ENCODE results near the gene CCDC192.
A peak's percentile ranks its signal among the peaks of the same experiment; 100 is the strongest.

The CCDC192 gene

GRCh38 chr5:127801751-127802476 is 98.7 kb downstream of the CCDC192 start:
- DNase-seq (ENCODE audit: low read depth): peak; percentile 54
- no peak for TF ChIP-seq CTCF (conservative IDR thresholded peaks at IDR 0.05; ENCODE audit: low read length)

GRCh38 chr5:127802477-127802865 is 99.3 kb downstream of the CCDC192 start:
- no peak for TF ChIP-seq CTCF (conservative IDR thresholded peaks at IDR 0.05; ENCODE audit: low read length)
- DNase-seq (ENCODE audit: low read depth): peak; percentile 13
- H3K4me3 ChIP-seq (ENCODE audit: low read length): no peak overlapping the region

More at GRCh38 chr5:127801751-127802476, 98.7 kb downstream of the CCDC192 start:
- no peak overlapping the region for H3K4me3 ChIP-seq (ENCODE audit: low read length)

- no peak overlapping the region for H3K4me3 ChIP-seq (ENCODE audit: low read length)
- DNase-seq (ENCODE audit: low read depth): peak; percentile 39
- no peak for TF ChIP-seq CTCF (conservative IDR thresholded peaks at IDR 0.05; ENCODE audit: low read length)
Measured at GRCh38 chr5:127804886-127805426, 101.8 kb downstream of the CCDC192 start.

- no peak for DNase-seq (ENCODE audit: low read depth)
- TF ChIP-seq CTCF (conservative IDR thresholded peaks at IDR 0.05; ENCODE audit: low read length): no peak
Measured at GRCh38 chr5:127805448-127805847, 102.3 kb downstream of the CCDC192 start.

GRCh38 chr5:127806776-127807175 is 103.6 kb downstream of the CCDC192 start:
- no peak for DNase-seq (ENCODE audit: low read depth)
- no peak overlapping the region for H3K4me3 ChIP-seq (ENCODE audit: low read length)
- TF ChIP-seq CTCF (conservative IDR thresholded peaks at IDR 0.05; ENCODE audit: low read length): no peak

More at GRCh38 chr5:127805448-127805847, 102.3 kb downstream of the CCDC192 start:
- H3K4me3 ChIP-seq (ENCODE audit: low read length): no peak overlapping the region

- TF ChIP-seq CTCF (conservative IDR thresholded peaks at IDR 0.05; ENCODE audit: low read length): no peak
- DNase-seq (ENCODE audit: low read depth): no peak
- H3K4me3 ChIP-seq (ENCODE audit: low read length): no peak overlapping the region
Measured at GRCh38 chr5:127809533-127809932, 106.3 kb downstream of the CCDC192 start.

GRCh38 chr5:127810017-127810416 is 106.8 kb downstream of the CCDC192 start:
- no peak for DNase-seq (ENCODE audit: low read depth)
- no peak overlapping the region for H3K4me3 ChIP-seq (ENCODE audit: low read length)
- TF ChIP-seq CTCF (conservative IDR thresholded peaks at IDR 0.05; ENCODE audit: low read length): no peak

Data from AG10803 (cell line).